MM.1S (cell line): ENCODE results near the gene DDIT3.
A peak's percentile ranks its signal among the peaks of the same experiment; 100 is the strongest.

Experiments used
- DNase-seq: peaks from one replicate; pipeline ENCODE4 v3.0.0-alpha.2; 2015
- H2AFZ ChIP-seq: fragments of 300-600 bp; sonication (generic); 2 replicates; pipeline ENCODE4 v1.6.0; 2016; ENCODE audit warnings: antibody characterized with exemption, low read length
- H3F3A ChIP-seq: fragments of 300-600 bp; sonication (generic); 2 replicates; pipeline ENCODE4 v1.6.1; 2016; ENCODE audit warnings: mild to moderate bottlenecking, antibody characterized with exemption, low read length, moderate library complexity, mixed read lengths; ENCODE audit not compliant: insufficient read depth
- H3K27ac ChIP-seq: fragments of 300-600 bp; sonication (generic); 2 replicates; pipeline ENCODE4 v1.5.1; 2016; ENCODE audit warnings: mild to moderate bottlenecking, low read length
- H3K27me3 ChIP-seq: fragments of 300-600 bp; sonication (generic); replicated peaks from 2 replicates; pipeline ENCODE4 v1.6.0; 2016; ENCODE audit warnings: low read length; ENCODE audit not compliant: insufficient read depth
- H3K36me3 ChIP-seq: fragments of 300-600 bp; sonication (generic); replicated peaks from 2 replicates; pipeline ENCODE4 v1.6.1; 2016; ENCODE audit warnings: mild to moderate bottlenecking, low read length, mixed read lengths; ENCODE audit not compliant: insufficient read depth
- H3K4me1 ChIP-seq: fragments of 300-600 bp; sonication (generic); 2 replicates; pipeline ENCODE4 v1.6.1; 2016; ENCODE audit warnings: low read length, mixed read lengths
- H3K4me2 ChIP-seq: fragments of 300-600 bp; sonication (generic); 2 replicates; pipeline ENCODE4 v1.6.0; 2016; ENCODE audit warnings: low read depth, low read length
- H3K4me3 ChIP-seq: fragments of 300-600 bp; sonication (generic); 2 replicates; pipeline ENCODE4 v1.5.1; 2016; ENCODE audit warnings: low read length, mixed read lengths
- H3K79me2 ChIP-seq: fragments of 300-600 bp; sonication (generic); 2 replicates; pipeline ENCODE4 v1.6.1; 2016; ENCODE audit warnings: mixed run types, low read length, mixed read lengths
- H3K9ac ChIP-seq: fragments of 300-600 bp; sonication (generic); 2 replicates; pipeline ENCODE4 v1.6.1; 2016; ENCODE audit warnings: low read length, mixed read lengths
- H3K9me2 ChIP-seq: fragments of 300-600 bp; sonication (generic); replicated peaks from 2 replicates; pipeline ENCODE4 v1.6.1; 2016; ENCODE audit warnings: mild to moderate bottlenecking, low read length, mixed read lengths; ENCODE audit not compliant: insufficient read depth
- H3K9me3 ChIP-seq: fragments of 300-600 bp; sonication (generic); replicated peaks from 2 replicates; pipeline ENCODE4 v1.6.1; 2016; ENCODE audit warnings: mild to moderate bottlenecking, low read length, mixed read lengths; ENCODE audit not compliant: insufficient read depth
- H4K20me1 ChIP-seq: fragments of 300-600 bp; sonication (generic); 2 replicates; pipeline ENCODE4 v1.6.1; 2016; ENCODE audit warnings: mild to moderate bottlenecking, low read length, moderate library complexity, mixed read lengths; ENCODE audit not compliant: insufficient read depth
- CTCF ChIP-seq: fragments of 300-600 bp; sonication (generic); IDR thresholded peaks from 2 replicates; pipeline ENCODE4 v1.5.1; 2016; ENCODE audit warnings: antibody characterized with exemption, low read length, mixed read lengths
- EZH2 ChIP-seq: fragments of 300-600 bp; sonication (generic); optimal IDR thresholded peaks from 2 replicates; pipeline ENCODE3; 2017; ENCODE audit warnings: low read depth, mild to moderate bottlenecking, antibody characterized with exemption, low read length, mixed read lengths
- EZH2phosphoT487 ChIP-seq: fragments of 300-600 bp; sonication (generic); IDR thresholded peaks from 2 replicates; pipeline ENCODE4 v1.6.1; 2018; ENCODE audit warnings: antibody characterized with exemption, low read length

The DDIT3 gene

GRCh38 chr12:57489157-57489641, 31.1 kb downstream of the DDIT3 start:
- Histone ChIP-seq H3K27me3 (no peaks in the 10 kb centered on the region), H3K36me3 (peaks cover 16% of the 10 kb centered on the region; the same call in 1 of the 2 replicates), H3K4me3 (peak overlapping the region; percentile 92), H3F3A (0 out of 2 replicates have a peak, but pooled peaks cover 9% of the 10 kb centered on the region), H4K20me1 (no peaks in the 10 kb centered on the region), H3K4me1 (peaks cover 14% of the 10 kb centered on the region), H3K9me2 (no peaks in the 10 kb centered on the region), H3K4me2 (peak overlapping the region; percentile 91), H2AFZ (no peak overlapping the region), H3K9ac (peak overlapping the region; percentile 84; the same call in 1 of the 2 replicates), H3K9me3 (no peaks in the 10 kb centered on the region), H3K79me2 (peaks cover 41% of the 10 kb centered on the region), H3K27ac (peak overlapping the region; percentile 66; the same call in 1 of the 2 replicates)
- TF ChIP-seq EZH2 (no peak), CTCF (no peak), EZH2phosphoT487 (no peak)
- DNase-seq: no peak

DNA sequence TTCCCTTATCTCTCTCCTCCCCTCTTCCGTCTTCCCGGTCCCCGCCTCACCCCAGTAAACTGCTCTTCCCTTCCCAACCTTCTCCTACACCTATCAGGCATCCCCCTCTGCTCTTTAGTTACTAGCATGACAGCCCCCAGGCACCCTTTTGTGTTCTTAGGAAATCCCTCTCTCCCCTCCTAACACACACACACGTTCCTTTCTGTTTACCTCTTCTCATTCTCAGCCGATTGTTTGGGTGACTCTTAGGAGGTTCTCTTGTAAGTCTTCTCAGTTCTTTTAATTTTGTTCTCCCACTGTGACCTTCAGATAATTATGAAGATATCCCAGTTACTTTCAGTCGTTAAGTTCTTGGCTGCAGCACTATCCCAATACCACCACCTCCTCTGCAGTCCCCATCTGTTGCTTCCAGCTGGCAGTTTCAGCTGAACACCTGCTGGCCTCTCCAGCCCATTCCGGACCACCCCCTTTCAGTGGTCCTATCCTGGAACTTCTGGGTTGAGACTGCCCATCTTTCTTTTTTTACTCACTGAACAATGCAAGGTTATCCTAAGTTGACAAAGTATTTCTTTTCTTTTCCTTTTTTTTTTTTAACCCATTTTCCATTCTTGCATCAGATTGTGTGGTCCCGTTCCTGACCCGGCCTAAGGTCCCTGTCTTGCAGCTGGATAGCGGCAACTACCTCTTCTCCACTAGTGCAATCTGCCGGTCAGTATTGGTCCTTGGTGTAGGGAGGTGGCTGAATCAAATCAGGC, 31.7 kb downstream of the DDIT3 start:
- no peaks in the 10 kb centered on the region for H3K27me3 ChIP-seq
- H3K27ac ChIP-seq: peak overlapping the region; percentile 66; the same call in 1 of the 2 replicates
- no peak for TF ChIP-seq EZH2
- no peak for TF ChIP-seq EZH2phosphoT487
- no peak for TF ChIP-seq CTCF
- peaks cover 16% of the 10 kb centered on the region; the same call in 1 of the 2 replicates for H3K36me3 ChIP-seq
- no peaks in the 10 kb centered on the region for H3K9me2 ChIP-seq
- peak; percentile 28 for DNase-seq
- H3K9me3 ChIP-seq: no peaks in the 10 kb centered on the region
- peak overlapping the region; percentile 84 for H3K9ac ChIP-seq
- no peaks in the 10 kb centered on the region for H4K20me1 ChIP-seq
- 0 out of 2 replicates have a peak, but pooled peaks cover 9% of the 10 kb centered on the region for H3F3A ChIP-seq
- H2AFZ ChIP-seq: peak overlapping the region; percentile 33; the same call in 1 of the 2 replicates
- H3K4me3 ChIP-seq: peak overlapping the region; percentile 92
- H3K4me1 ChIP-seq: peaks cover 14% of the 10 kb centered on the region
- peak overlapping the region; percentile 91 for H3K4me2 ChIP-seq
- H3K79me2 ChIP-seq: peaks cover 41% of the 10 kb centered on the region

DNA sequence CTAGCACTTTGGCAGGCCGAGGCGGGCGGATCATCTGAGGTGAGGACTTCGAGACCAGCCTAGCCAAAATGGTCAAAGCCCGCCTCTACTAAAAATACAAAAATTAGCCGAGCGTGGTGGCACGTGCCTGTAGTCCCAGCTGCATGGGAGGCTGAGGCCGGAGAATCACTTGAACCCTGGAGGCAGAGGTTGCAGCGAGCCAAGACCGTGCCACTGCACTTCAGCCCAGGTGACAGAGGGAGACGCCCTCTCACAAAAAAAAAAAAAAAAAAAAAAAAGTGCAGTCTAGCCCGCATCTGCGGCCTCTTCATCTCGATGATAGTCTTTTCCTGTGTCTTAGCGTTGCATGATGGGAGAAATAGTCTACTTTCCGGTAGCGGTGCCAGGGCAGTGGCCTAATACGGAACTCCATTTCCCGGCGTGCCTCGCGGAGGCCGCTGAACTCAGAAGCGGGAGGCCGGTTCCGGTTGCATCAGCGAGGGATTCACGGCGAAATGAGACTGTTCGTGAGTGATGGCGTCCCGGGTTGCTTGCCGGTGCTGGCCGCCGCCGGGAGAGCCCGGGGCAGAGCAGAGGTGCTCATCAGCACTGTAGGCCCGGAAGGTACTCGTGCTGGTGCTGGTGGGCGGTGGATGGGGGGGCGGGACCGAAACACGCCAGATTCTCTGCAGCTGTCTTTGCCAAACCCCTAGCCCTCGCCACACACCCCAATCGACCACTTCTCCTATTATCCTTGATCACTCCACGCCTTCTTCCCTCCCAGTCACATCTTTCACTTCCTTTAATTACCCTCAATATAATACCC, 32.5 kb downstream of the DDIT3 start, which contains the start of gene MARS1:
Gene MARS1 (plus strand): TSS at position 472 of the 805 bp plus-strand sequence. CDS start 23 bp downstream, at position 495.
- Histone ChIP-seq H3K4me3 (peak within 1 kb of the TSS; percentile 92), H3K9me3 (no peaks in the 10 kb centered on the region), H3K9ac (peak within 1 kb of the TSS; percentile 84), H3K36me3 (peaks cover 16% of the 10 kb centered on the region; the same call in 1 of the 2 replicates), H3K4me1 (peaks cover 14% of the 10 kb centered on the region), H2AFZ (peak within 1 kb of the TSS; percentile 59), H4K20me1 (no peaks in the 10 kb centered on the region), H3K27ac (peak within 1 kb of the TSS; percentile 66; the same call in 1 of the 2 replicates), H3F3A (0 out of 2 replicates have a peak, but pooled peaks cover 9% of the 10 kb centered on the region), H3K79me2 (peaks cover 41% of the 10 kb centered on the region), H3K9me2 (no peaks in the 10 kb centered on the region), H3K4me2 (peak within 1 kb of the TSS; percentile 91), H3K27me3 (no peaks in the 10 kb centered on the region)
- peak; percentile 98 for DNase-seq
- TF ChIP-seq EZH2phosphoT487 (no peak), CTCF (peak; percentile 41), EZH2 (no peak)
